Fibroblast of lung (primary cell): Measurements from ENCODE around the gene GLYR1. TPM values are rescaled to one million over a fixed set of nuclear protein-coding genes. Genes with fewer than 3 reads are reported as not detected.

ENCODE experiments used
- DNase-seq, 2 donors: peaks; one replicate each; pipeline versions ENCODE4 v3.0.0 to v3.0.0-alpha.2; 2010; ENCODE audit warnings: low read depth in 2 of 2
- H2AFZ ChIP-seq: 2 replicates; pipeline ENCODE4 v1.5.1; 2012; ENCODE audit warnings: low read length, control low read depth, inconsistent platforms
- H3K27ac ChIP-seq: 2 replicates; pipeline ENCODE4 v1.5.1; 2011; ENCODE audit warnings: low read length, control low read depth; ENCODE audit not compliant: insufficient read depth
- H3K27me3 ChIP-seq: 2 replicates; pipeline ENCODE4 v1.5.1; 2011; ENCODE audit warnings: mild to moderate bottlenecking, low read length; ENCODE audit not compliant: control insufficient read depth, insufficient read depth
- H3K36me3 ChIP-seq: 2 replicates; pipeline ENCODE4 v1.5.1; 2011; ENCODE audit warnings: low read length; ENCODE audit not compliant: control insufficient read depth, insufficient read depth
- H3K4me1 ChIP-seq: 2 replicates; pipeline ENCODE4 v1.5.1; 2011; ENCODE audit warnings: low read length; ENCODE audit not compliant: control insufficient read depth, insufficient read depth; ENCODE audit errors: extremely low read depth
- H3K4me2 ChIP-seq: 2 replicates; pipeline ENCODE4 v1.5.1; 2011; ENCODE audit warnings: low read length, control low read depth; ENCODE audit not compliant: insufficient read depth; ENCODE audit errors: extremely low read depth
- H3K4me3 ChIP-seq, 4 experiments: fragments of 200-600 bp in 1 of 4; sonication (generic) in 1 of 4; replicated peaks in 1 of 4; 2 replicates each; pipeline ENCODE4 v1.5.1; 2011 to 2016; ENCODE audit warnings: low read length in 4 of 4, low read depth in 3 of 4, mild to moderate bottlenecking in 3 of 4, control low read depth in 2 of 4, inconsistent platforms in 1 of 4, mixed read lengths in 1 of 4; ENCODE audit not compliant: insufficient read depth in 1 of 4; ENCODE audit errors: control extremely low read depth in 1 of 4
- H3K79me2 ChIP-seq: 2 replicates; pipeline ENCODE4 v1.5.1; 2012; ENCODE audit warnings: mild to moderate bottlenecking, low read length, inconsistent platforms; ENCODE audit not compliant: control insufficient read depth, insufficient read depth
- H3K9ac ChIP-seq: 2 replicates; pipeline ENCODE4 v1.5.1; 2011; ENCODE audit warnings: mild to moderate bottlenecking, low read length, control low read depth; ENCODE audit not compliant: insufficient read depth
- H3K9me3 ChIP-seq: 2 replicates; pipeline ENCODE4 v1.5.1; 2012; ENCODE audit warnings: low read depth, low read length; ENCODE audit not compliant: control insufficient read depth, insufficient read depth
- H4K20me1 ChIP-seq: 2 replicates; pipeline ENCODE4 v1.5.1; 2011; ENCODE audit warnings: low read length; ENCODE audit not compliant: control insufficient read depth, insufficient read depth; ENCODE audit errors: extremely low read depth
- CTCF ChIP-seq, 2 donors: IDR thresholded peaks in 1 of 2; conservative IDR thresholded peaks in 1 of 2; 1 replicate in 1 of 2; 2 replicates in 1 of 2; pipeline ENCODE4 v1.5.1; 2011 to 2012; ENCODE audit warnings: low read length in 2 of 2, control low read depth in 1 of 2, inconsistent platforms in 1 of 2, low read depth in 1 of 2, mild to moderate bottlenecking in 1 of 2
- EZH2 ChIP-seq: IDR thresholded peaks from 2 replicates; pipeline ENCODE4 v1.5.1; 2012; ENCODE audit warnings: low read length, control low read depth, mild to moderate bottlenecking; ENCODE audit errors: missing control alignments
- polyA plus RNA-seq, 2 donors: library from polyadenylated mRNA; depleted of rRNA in 1 of 2; stranded (reverse) in 1 of 2; unstranded in 1 of 2; fragments of >200 nt; gene quantifications; 2 replicates each; pipeline ENCODE4 v1.2.1, GENCODE V29; 2011 to 2012; ENCODE audit warnings: missing spikeins in 1 of 2
- total RNA-seq: library from RNA; depleted of rRNA; stranded (reverse); fragments of >200 nt; gene quantifications from 2 replicates; pipeline ENCODE4 v1.2.1, GENCODE V29; 2014

GLYR1 gene
- total and polyA plus RNA-seq, 2 donors (not counting 1 experiment from before 2014, with no cell fraction given), result 28.6 to 39.6 TPM

DNA sequence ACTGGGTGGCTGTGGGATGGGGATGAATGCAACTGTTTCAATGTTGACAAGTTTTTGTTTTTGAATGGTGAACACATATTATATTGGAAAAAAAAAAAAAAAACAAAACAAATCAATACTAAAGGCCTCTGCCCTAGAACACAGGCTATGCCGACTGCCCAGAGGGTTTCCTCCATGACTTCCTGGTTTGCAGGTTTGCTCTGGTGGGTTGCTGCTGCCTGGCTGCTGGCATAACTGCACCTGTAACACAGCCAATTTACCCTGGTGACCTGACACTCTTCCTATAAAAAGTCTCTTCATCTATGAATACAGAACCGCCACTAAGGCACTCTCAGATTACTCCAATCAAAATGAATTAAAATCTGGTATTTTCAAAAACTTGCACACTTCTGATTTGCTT is 10.4 kb downstream of the GLYR1 start:
- Histone ChIP-seq H3K4me1 (no peaks in the 10 kb centered on the region), H2AFZ (no peak overlapping the region), H4K20me1 (no peaks in the 10 kb centered on the region), H3K9ac (no peak overlapping the region), H3K79me2 (peaks cover 2% of the 10 kb centered on the region), H3K4me2 (no peak overlapping the region), H3K27ac (no peak overlapping the region), H3K36me3 (peaks cover 11% of the 10 kb centered on the region), H3K27me3 (no peaks in the 10 kb centered on the region), H3K4me3 (no peak overlapping the region), H3K9me3 (no peaks in the 10 kb centered on the region)
- no peak for DNase-seq
- TF ChIP-seq CTCF (conservative IDR thresholded peaks at IDR 0.05 in 1 of 2, IDR thresholded peaks at IDR 0.05 in 1 of 2; ENCODE audit: low read depth in 1 of 2, low read length in 2 of 2) (no peak), EZH2 (no peak)

GRCh38 chr16:4833584-4833983 is 13.5 kb downstream of the GLYR1 start:
- DNase-seq, result no peak
- Histone ChIP-seq H3K36me3 (peaks cover 9% of the 10 kb centered on the region), H3K4me2 (no peak overlapping the region), H3K9me3 (no peaks in the 10 kb centered on the region), H3K4me3 (no peak overlapping the region), H2AFZ (no peak overlapping the region), H3K9ac (no peak overlapping the region), H3K4me1 (no peaks in the 10 kb centered on the region), H4K20me1 (no peaks in the 10 kb centered on the region), H3K27ac (no peak overlapping the region), H3K27me3 (no peaks in the 10 kb centered on the region), H3K79me2 (peaks cover 2% of the 10 kb centered on the region)
- TF ChIP-seq EZH2 (no peak), CTCF (conservative IDR thresholded peaks at IDR 0.05 in 1 of 2, IDR thresholded peaks at IDR 0.05 in 1 of 2; ENCODE audit: low read depth in 1 of 2, low read length in 2 of 2) (no peak)

GRCh38 chr16:4832698-4833343 is 14.3 kb downstream of the GLYR1 start:
- Histone ChIP-seq H3K4me1 (no peaks in the 10 kb centered on the region), H3K36me3 (peaks cover 11% of the 10 kb centered on the region), H3K27ac (no peak overlapping the region), H3K9me3 (no peaks in the 10 kb centered on the region), H2AFZ (no peak overlapping the region), H3K4me2 (no peak overlapping the region), H3K9ac (no peak overlapping the region), H3K79me2 (peaks cover 2% of the 10 kb centered on the region), H4K20me1 (no peaks in the 10 kb centered on the region), H3K27me3 (no peaks in the 10 kb centered on the region), H3K4me3 (no peak overlapping the region)
- TF ChIP-seq EZH2, result no peak
- TF ChIP-seq CTCF (conservative IDR thresholded peaks at IDR 0.05 in 1 of 2, IDR thresholded peaks at IDR 0.05 in 1 of 2; ENCODE audit: low read depth in 1 of 2, low read length in 2 of 2), result no peak
- DNase-seq, result no peak
